ENCODE data around the gene TMPRSS13.
A peak's percentile ranks its signal among the peaks of the same experiment; 100 is the strongest.

TMPRSS13 gene

DNA sequence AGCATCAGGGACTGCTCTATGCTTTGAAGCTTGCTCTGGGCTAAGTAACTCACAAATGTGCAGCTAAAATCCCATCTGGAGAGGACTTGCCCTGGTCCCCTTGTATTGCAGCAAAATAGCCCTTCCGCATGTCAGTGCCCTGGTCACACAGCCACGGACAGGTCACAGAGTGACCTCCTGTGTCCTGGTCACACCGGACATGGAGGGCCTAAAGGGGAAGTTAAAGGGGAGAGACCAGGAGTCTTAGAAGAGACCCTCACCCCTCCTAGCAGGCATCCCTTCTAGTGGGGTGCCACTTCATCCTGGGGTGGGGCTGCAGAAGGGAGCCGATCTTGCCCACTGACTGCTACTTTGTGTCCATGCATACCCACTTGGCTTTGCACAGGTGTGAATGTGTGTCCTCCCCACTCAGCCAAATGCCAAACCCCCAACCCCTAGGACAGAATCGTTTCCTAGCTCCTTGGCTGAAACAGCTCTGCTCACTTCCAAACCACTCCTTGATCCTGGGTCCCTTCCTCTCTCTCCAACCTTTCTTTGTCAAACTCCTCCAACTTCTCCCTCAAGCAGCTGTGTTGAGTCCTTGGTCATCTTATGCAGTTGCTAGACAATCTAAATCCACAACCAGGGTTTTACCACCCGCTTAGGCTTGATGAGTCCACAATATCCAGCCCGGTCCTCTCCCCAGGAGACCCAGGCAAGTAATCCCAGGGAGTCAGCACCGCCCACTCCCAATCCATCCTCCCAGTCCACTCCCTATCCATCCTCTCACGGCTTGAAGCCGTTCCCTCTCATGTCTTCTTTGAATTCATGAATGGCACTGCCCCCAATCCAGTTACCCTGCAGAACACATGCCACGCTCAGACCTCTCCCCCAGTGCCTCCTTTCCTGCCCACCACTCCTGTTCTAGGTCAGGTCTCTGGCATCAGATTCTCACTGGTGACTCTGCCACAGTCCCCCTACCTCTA is 49.4 kb downstream of the TMPRSS13 start:
- Mint-ChIP-seq H3K36me3 (ENCODE audit: insufficient read depth) (peaks cover 3% of the 10 kb centered on the region), H3K4me1 (ENCODE audit: low read depth in 2 of 2) (peaks cover 16 to 19% of the 10 kb centered on the region in 2 donors), H3K9me3 (no peaks in the 10 kb centered on the region), H3K27ac (no peak overlapping the region), H3K27me3 (peaks cover 52 to 67% of the 10 kb centered on the region in 2 donors), H3K4me3 (no peak overlapping the region)
- DNase-seq (no peak), ATAC-seq (replicated peaks) (no peak)

DNA sequence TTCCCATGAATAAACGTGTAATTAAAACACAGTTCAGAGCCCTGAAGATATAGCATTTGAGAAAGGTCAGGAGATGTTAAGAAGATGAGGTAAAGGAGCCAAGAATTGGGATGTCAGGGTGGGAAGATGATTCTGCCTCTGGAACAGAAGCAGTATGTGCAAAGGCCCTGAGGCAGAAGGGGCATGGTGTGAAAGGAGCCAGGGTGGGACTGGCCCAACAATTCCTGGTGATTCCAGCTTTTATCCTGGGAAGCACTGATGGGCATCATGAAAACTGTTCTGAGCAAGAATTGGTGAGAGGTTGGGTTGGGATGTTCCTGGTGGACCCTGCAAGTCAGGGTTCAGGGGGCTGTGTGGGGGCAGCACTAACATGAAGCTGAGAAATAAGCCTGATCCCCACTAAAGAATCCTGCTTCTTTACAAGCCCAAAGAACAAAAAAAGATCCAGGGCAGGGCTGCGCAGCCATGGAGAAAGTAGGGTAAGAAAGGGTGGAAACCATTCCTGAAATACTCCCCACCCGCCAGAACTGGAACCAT is 50.2 kb downstream of the TMPRSS13 start:
- ATAC-seq (replicated peaks) = no peak
- Mint-ChIP-seq H3K27ac (no peak overlapping the region), H3K9me3 (no peaks in the 10 kb centered on the region), H3K4me1 (ENCODE audit: low read depth in 2 of 2) (peaks cover 19 to 21% of the 10 kb centered on the region in 2 donors), H3K27me3 (peaks cover 59 to 75% of the 10 kb centered on the region in 2 donors), H3K36me3 (ENCODE audit: insufficient read depth) (peaks cover 3% of the 10 kb centered on the region), H3K4me3 (no peak overlapping the region)
- no peak for DNase-seq

DNA sequence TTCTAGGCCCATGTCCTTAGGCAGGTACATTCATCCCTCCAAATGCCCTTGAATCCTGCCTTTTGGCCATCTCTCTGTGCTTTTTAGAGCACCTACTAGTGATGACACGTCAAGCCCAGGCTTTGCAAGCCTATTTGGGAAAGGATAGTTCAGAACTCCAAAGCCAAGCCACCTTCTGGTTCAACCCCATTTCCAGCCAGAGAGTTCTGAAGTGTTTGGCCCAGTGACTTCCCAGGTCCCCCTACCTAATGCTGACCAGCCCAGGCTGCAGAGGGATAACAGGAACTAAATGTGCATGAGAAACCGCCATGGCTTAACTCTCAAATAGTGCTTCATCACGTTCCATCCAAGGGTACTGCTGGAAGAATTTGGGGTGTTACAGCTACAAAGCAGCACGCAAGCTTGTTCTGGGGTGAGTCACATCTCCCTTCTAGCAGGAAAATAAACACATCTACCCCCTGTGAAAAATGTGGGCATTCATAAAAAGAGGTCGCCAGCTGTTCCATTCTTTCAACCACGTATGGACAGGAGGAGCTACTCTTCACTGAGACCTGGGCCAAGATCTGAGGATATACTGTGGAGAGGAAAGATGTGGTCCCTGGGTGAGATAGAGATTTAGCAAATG is 50.8 kb downstream of the TMPRSS13 start:
- no peak for ATAC-seq (replicated peaks)
- Mint-ChIP-seq H3K4me1 (ENCODE audit: low read depth in 2 of 2) (peaks cover 23 to 24% of the 10 kb centered on the region in 2 donors), H3K4me3 (no peak overlapping the region), H3K27ac (no peak overlapping the region), H3K9me3 (no peaks in the 10 kb centered on the region), H3K27me3 (peaks cover 65 to 81% of the 10 kb centered on the region in 2 donors), H3K36me3 (ENCODE audit: insufficient read depth) (peaks cover 3% of the 10 kb centered on the region)
- no peak for DNase-seq

DNA sequence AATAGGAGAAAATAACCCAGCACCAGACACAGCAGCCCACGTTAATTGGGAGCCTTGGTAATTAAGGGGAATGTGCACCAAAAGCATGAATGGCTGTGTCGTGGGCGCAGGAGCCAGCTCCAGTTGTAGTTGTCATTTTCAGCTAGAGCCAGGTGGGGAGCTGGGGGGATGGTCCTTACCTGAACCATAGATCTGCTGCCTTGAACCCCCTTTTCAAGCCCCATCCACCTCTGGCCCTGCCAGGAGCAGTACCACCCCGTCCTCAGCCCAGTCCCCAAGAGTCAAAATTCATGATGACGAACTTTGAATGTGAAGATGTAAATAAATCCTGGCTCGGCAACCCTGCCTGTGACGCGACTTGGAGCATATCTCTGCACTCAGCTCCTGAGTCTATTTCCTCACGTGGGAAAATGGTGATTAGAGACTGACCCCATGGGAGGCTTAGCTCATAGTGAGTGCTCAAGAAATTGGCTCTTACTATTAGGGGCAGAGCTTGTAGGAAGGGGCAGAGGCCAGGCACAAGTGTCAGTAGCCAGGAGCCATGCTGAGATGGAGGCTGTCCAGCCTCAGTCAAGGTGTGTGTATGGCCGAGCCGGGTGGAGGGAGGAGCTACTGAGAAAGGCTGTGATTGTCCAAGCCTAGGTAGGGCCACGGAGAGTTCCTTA is 52.0 kb downstream of the TMPRSS13 start:
- Mint-ChIP-seq H3K4me1 (ENCODE audit: low read depth in 2 of 2) (peaks cover 23 to 26% of the 10 kb centered on the region in 2 donors), H3K9me3 (no peaks in the 10 kb centered on the region), H3K27ac (peak overlapping the region in 1 of 2 donors; percentile 23), H3K27me3 (peaks cover 76 to 93% of the 10 kb centered on the region in 2 donors), H3K4me3 (peak overlapping the region; percentile 86 to 91), H3K36me3 (ENCODE audit: insufficient read depth) (peaks cover 3% of the 10 kb centered on the region)
- DNase-seq (no peak), ATAC-seq (replicated peaks) (no peak)

DNA sequence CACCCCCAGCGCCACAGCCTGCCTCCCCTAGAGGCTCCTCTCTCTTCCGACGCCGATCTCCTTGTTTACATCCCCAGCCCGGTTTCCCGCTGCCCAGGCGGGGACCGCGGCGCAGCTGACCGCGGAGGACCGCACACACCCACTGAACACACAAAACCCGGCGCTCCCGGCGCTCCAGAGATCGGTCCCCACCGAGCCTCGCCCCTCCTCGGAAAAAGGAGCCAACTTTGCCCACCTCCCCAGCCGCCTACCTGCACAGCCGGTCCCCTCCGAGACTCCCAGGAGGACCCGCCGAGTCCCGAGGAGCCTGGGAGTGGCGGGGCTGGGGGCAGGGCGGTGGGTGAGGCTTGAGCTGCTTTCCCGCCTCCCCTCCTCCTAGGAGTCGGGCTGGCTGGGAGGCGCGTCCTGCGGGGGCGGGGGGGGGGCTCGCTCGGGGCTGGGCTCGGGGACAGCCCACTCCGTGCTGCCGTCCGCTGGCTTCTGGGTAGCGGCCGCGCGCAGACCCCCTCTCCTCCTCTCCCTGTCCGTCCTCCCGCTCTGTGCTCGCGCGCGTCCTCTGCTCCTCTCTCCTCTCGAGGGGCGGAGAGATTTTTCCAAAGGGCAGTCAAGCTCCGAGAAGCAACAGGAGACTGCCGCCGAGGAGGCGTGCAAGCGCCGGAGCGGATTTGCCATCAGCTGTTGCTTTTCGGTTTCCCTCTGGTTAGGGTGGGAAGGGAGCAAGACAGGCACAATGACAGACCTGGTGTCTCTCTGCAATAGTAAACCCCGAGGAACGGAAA is 52.7 kb downstream of the TMPRSS13 start, which contains the start of gene FXYD6:
Gene FXYD6, minus strand, starts transcription at position 318 of the 779 bp plus-strand sequence. CDS start 33,882 bp downstream, outside the sequence.
- no peaks in the 10 kb centered on the region for H3K9me3 Mint-ChIP-seq
- H3K27me3 Mint-ChIP-seq = peaks cover 83 to 96% of the 10 kb centered on the region in 2 donors
- H3K4me1 Mint-ChIP-seq (ENCODE audit: low read depth in 2 of 2) = peaks cover 23 to 30% of the 10 kb centered on the region in 2 donors
- H3K36me3 Mint-ChIP-seq (ENCODE audit: insufficient read depth) = peaks cover 3% of the 10 kb centered on the region
- peak; percentile 14 for ATAC-seq (replicated peaks)
- H3K27ac Mint-ChIP-seq = peak within 1 kb of the TSS; percentile 44 to 57
- no peak for DNase-seq
- peak within 1 kb of the TSS; percentile 86 to 91 for H3K4me3 Mint-ChIP-seq

DNA sequence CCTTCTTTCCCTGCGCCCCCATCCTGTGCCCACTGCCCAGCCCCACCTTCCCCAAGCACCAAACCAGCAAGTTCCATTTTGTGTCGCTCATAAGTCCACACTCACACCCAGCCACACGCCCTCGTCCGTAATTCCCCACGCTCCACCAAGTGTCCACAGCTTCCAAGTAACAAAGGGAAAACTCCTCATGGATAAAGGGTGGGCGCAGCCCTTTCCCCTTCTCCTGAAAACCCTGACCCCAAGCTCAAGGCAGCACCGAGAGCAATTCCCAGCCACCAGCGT is 53.2 kb downstream of the TMPRSS13 start:
- ATAC-seq (replicated peaks) (no peak), DNase-seq (no peak)
- Mint-ChIP-seq H3K9me3 (no peaks in the 10 kb centered on the region), H3K27me3 (peaks cover 83 to 92% of the 10 kb centered on the region in 2 donors), H3K36me3 (ENCODE audit: insufficient read depth) (peaks cover 3% of the 10 kb centered on the region), H3K4me1 (ENCODE audit: low read depth in 2 of 2) (peaks cover 23 to 30% of the 10 kb centered on the region in 2 donors), H3K4me3 (peak overlapping the region; percentile 86 to 91), H3K27ac (peak overlapping the region; percentile 44 to 57)

DNA sequence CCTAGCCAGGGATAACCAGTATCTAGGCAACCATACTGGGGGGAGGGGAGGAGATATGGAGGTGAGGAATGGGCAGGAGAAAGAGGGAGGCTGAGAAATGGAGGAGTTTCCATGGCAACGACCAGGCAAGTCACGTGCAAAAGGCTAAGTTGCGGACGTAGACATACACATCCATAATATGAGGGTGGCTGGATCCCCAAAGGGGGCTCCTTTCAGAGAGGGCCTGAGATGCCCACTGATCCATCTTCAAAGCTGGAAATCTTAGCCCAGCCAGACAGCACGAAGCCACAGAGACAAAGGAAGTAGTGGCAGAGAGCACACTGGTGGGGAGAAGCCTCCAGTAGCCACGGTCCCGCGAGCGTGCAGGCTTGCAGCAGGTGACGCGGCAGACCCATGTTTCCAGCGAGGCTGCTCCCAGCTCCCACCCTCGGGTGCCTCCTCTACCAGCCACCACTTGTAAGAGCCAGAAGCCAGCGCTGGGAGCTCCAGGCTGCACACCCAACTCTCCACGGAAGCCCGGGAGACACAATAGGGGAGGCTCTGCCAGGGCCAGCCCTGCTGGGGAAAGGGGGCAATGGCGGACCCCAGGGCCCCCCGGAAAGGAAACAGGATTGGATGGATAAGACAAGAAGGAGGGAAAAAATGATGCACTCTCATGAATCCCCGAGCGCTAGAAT is 53.7 kb downstream of the TMPRSS13 start:
- Mint-ChIP-seq H3K36me3 (ENCODE audit: insufficient read depth) (peaks cover 3% of the 10 kb centered on the region), H3K4me3 (peak overlapping the region; percentile 86 to 91), H3K4me1 (ENCODE audit: low read depth in 2 of 2) (peaks cover 23 to 30% of the 10 kb centered on the region in 2 donors), H3K27ac (peak overlapping the region; percentile 44 to 57), H3K27me3 (peaks cover 79 to 90% of the 10 kb centered on the region in 2 donors), H3K9me3 (no peaks in the 10 kb centered on the region)
- ATAC-seq (replicated peaks) (peak; percentile 72), DNase-seq (peak; percentile 17 to 28 (median 24))

DNA sequence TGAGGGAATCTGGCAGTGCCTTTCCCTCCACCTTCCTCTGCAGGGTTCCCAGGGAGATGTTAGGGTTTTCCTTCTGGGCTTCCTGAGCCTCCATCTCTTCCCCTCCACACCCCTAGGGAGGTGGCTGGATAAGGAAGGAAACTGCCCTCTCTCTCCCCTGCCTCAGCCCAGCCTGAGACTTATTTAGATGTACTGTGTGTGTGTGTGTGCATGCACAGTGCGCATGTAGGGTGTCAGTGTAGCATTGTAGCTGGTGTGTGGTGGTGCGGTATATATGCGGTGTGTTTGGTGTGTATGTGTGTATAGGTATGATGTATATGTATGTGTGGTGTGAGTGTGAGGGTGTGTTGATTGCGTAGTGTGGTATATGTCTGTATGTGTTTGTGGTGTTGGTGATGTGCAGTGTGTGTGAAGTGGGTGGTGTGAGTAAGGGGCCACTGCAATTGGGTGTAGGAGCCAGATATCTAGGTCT is 54.3 kb downstream of the TMPRSS13 start:
- ATAC-seq (replicated peaks) (peak; percentile 52), DNase-seq (no peak)
- peak overlapping the region; percentile 86 to 91 for H3K4me3 Mint-ChIP-seq
- no peak overlapping the region for H3K27ac Mint-ChIP-seq
- H3K9me3 Mint-ChIP-seq = no peaks in the 10 kb centered on the region
- peaks cover 73 to 85% of the 10 kb centered on the region in 2 donors for H3K27me3 Mint-ChIP-seq
- H3K36me3 Mint-ChIP-seq (ENCODE audit: insufficient read depth) = peaks cover 3% of the 10 kb centered on the region
- H3K4me1 Mint-ChIP-seq (ENCODE audit: low read depth in 2 of 2) = peaks cover 23 to 30% of the 10 kb centered on the region in 2 donors

DNA sequence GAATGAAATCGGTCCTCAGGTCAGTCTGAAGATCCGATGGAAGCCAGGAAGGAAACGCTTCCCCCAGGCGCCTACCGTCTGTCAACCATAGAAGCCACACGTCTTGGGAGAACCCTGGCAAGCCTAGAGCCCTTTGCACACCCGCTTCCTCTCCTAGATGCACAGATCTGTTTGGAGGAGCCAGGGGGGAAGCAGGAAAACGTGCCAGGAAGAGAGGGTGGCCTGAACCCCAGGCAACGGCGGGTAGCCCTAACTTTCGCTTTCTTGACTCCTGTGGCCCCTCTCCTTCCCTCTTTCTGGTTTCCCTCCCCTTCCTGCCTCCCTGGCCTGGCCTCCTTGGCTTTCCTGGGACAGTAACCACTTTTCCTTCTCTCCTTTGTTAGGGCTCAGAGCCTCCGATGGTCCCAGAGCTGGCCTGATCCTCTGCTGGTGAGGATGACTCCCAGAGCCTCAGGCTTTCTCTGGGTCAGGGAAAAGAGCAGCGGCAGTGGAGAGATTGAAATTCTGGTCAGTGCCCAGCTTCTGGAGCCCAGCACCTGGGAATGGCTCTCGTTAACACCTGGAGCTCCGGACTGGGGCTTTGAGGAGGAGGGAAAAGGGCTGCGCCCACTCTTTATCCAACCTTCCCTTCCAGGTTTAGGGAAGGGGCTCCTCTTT is 54.8 kb downstream of the TMPRSS13 start:
- no peak for ATAC-seq (replicated peaks)
- Mint-ChIP-seq H3K27me3 (peaks cover 69 to 79% of the 10 kb centered on the region in 2 donors), H3K4me1 (ENCODE audit: low read depth in 2 of 2) (peaks cover 23 to 30% of the 10 kb centered on the region in 2 donors), H3K36me3 (ENCODE audit: insufficient read depth) (peaks cover 3% of the 10 kb centered on the region), H3K4me3 (peak overlapping the region in 1 of 2 donors; percentile 39), H3K9me3 (no peaks in the 10 kb centered on the region), H3K27ac (no peak overlapping the region)
- no peak for DNase-seq

DNA sequence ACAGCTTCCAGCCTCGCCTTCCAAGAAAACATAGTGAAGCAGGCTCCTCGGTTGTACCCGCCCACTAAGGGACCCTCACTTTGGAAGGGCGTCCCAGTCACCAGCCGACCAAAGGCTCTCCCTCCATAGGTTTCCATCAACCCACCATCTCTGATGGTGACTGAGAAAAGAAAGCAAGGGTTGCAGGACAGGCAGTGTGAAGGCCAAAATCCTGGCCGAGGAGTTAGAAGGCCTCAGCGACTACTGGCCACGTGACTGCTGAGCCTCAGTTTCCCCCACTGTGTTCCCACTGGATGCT is 55.4 kb downstream of the TMPRSS13 start:
- H3K9me3 Mint-ChIP-seq = no peaks in the 10 kb centered on the region
- peaks cover 65 to 73% of the 10 kb centered on the region in 2 donors for H3K27me3 Mint-ChIP-seq
- no peak for ATAC-seq (replicated peaks)
- peaks cover 3% of the 10 kb centered on the region for H3K36me3 Mint-ChIP-seq (ENCODE audit: insufficient read depth)
- H3K4me1 Mint-ChIP-seq (ENCODE audit: low read depth in 2 of 2) = peaks cover 23 to 30% of the 10 kb centered on the region in 2 donors
- no peak overlapping the region for H3K27ac Mint-ChIP-seq
- no peak for DNase-seq
- no peak overlapping the region for H3K4me3 Mint-ChIP-seq

DNA sequence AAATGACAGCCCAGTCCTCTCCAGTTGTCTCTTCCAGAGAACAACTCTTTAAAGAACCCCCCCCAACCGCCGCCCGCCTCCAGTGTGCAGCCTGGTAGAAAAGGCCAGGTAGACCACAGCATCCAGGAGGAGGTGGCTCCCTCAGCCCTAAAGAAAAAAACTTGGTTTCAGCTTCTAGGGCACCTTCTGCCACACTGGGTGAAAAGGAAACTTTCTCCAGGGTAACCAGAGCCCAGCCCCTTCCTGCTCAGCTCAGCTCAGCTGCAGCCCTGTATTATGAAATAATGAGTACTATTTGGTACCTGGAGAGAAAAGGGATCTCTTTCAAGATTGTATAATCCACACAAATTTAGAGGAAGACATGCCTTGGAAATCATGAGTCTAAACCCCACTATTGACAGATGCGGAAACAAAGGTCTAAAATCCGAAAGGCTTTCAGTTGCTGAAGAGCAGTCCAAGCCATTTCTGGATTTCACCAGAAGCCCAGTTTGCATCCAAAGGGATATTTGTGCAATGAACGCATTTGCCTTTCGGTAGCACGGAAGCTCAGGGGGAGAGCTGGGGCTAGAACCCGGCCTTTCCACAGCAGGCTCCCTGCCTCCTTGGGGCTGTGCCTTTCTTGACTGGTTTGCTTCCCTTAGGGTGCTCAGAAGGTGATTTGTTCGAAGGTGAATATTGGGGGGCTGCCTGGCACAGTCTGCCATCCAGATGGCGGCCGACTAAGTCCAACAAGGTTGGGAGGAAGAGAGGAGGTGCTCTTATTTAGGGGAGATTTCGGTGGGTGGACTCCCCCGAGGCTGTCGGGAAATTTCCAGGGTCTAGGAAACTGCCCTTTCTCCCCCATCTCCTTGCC is 56.0 kb downstream of the TMPRSS13 start:
- ATAC-seq (replicated peaks) (peak; percentile 34), DNase-seq (no peak)
- Mint-ChIP-seq H3K4me3 (peak overlapping the region in 1 of 2 donors; percentile 9), H3K4me1 (ENCODE audit: low read depth in 2 of 2) (peaks cover 23 to 30% of the 10 kb centered on the region in 2 donors), H3K27me3 (peaks cover 63 to 72% of the 10 kb centered on the region in 2 donors), H3K27ac (no peak overlapping the region), H3K36me3 (ENCODE audit: insufficient read depth) (peaks cover 3% of the 10 kb centered on the region), H3K9me3 (no peaks in the 10 kb centered on the region)

Data from effector memory CD8-positive, alpha-beta T cell (primary cell).